OCI-LY7 (cell line): Measurements from ENCODE around the gene DENND2D. TPM values are rescaled to one million over a fixed set of nuclear protein-coding genes. Genes with fewer than 3 reads are reported as not detected.

Experiments
- BruUV-seq: library from RNA; stranded (reverse); fragments of 400-500 nt; replicated peaks from 2 replicates; lab custom pipeline; 2021; lab: Mats Ljungman, UMichigan
- CTCF ChIA-PET: fragments of 300-600 bp; sonication (Branson Sonifier 250); formaldehyde crosslinking; loops from one replicate; lab custom pipeline; 2022; ENCODE audit warnings: antibody characterized with exemption; ENCODE audit not compliant: unreplicated experiment; lab: Charles Lee
- POLR2A ChIA-PET: fragments of 300-600 bp; sonication (Branson Sonifier 250); formaldehyde crosslinking; loops from one replicate; lab custom pipeline; 2022; ENCODE audit warnings: antibody characterized with exemption; lab: Charles Lee
- DNase-seq: peaks from one replicate; pipeline ENCODE4 v3.0.0-alpha.2; 2015; ENCODE audit warnings: low spot score
- H2AFZ ChIP-seq: fragments of 200-600 bp; sonication (generic), shearing (Covaris generic); 2 replicates; pipeline ENCODE4 v1.6.1; 2014; ENCODE audit warnings: mild to moderate bottlenecking, antibody characterized with exemption, low read length, moderate library complexity
- H3K27ac ChIP-seq: fragments of 200-600 bp; sonication (generic); 2 replicates; pipeline ENCODE4 v1.5.1; 2014; ENCODE audit warnings: mixed run types, low read depth, mild to moderate bottlenecking, moderate library complexity, low read length, inconsistent platforms; ENCODE audit not compliant: poor library complexity, severe bottlenecking
- H3K36me3 ChIP-seq: fragments of 200-600 bp; sonication (generic); 2 replicates; pipeline ENCODE4 v1.6.1; 2014; ENCODE audit warnings: mild to moderate bottlenecking, antibody characterized with exemption, low read length, moderate library complexity, mixed read lengths; ENCODE audit not compliant: insufficient read depth
- H3K4me1 ChIP-seq: fragments of 200-600 bp; sonication (generic); 2 replicates; pipeline ENCODE4 v1.5.1; 2014; ENCODE audit warnings: mild to moderate bottlenecking, low read length; ENCODE audit not compliant: insufficient read depth, poor library complexity, severe bottlenecking
- H3K4me2 ChIP-seq: fragments of 200-600 bp; sonication (generic); 2 replicates; pipeline ENCODE4 v1.6.1; 2014; ENCODE audit warnings: mild to moderate bottlenecking, low read length
- H3K4me3 ChIP-seq: fragments of 200-600 bp; sonication (generic); 2 replicates; pipeline ENCODE4 v1.5.1; 2014; ENCODE audit warnings: mild to moderate bottlenecking, low read depth, low read length; ENCODE audit not compliant: poor library complexity, severe bottlenecking
- H3K79me2 ChIP-seq: fragments of 200-600 bp; sonication (generic); 2 replicates; pipeline ENCODE4 v1.6.1; 2016; ENCODE audit warnings: low read depth, mild to moderate bottlenecking, low read length, moderate library complexity, mixed read lengths; ENCODE audit not compliant: insufficient read depth
- H3K9me2 ChIP-seq: fragments of 200-600 bp; sonication (generic); 2 replicates; pipeline ENCODE4 v1.6.1; 2016; ENCODE audit warnings: mild to moderate bottlenecking, low read length, mixed read lengths; ENCODE audit not compliant: insufficient read depth
- H3K9me3 ChIP-seq: fragments of 200-600 bp; sonication (generic); 2 replicates; pipeline ENCODE4 v1.6.1; 2014; ENCODE audit warnings: mild to moderate bottlenecking, mixed run types, low read length, mixed read lengths
- H4K20me1 ChIP-seq: fragments of 200-600 bp; sonication (generic); 2 replicates; pipeline ENCODE4 v1.6.1; 2014; ENCODE audit warnings: mild to moderate bottlenecking, antibody characterized with exemption, low read length, moderate library complexity, mixed read lengths; ENCODE audit not compliant: insufficient read depth
- EZH2phosphoT487 ChIP-seq: fragments of 200-600 bp; sonication (generic); IDR thresholded peaks from 2 replicates; pipeline ENCODE4 v1.6.1; 2018; ENCODE audit warnings: low read depth, borderline replicate concordance, mild to moderate bottlenecking, mixed run types, antibody characterized with exemption, low read length, moderate library complexity, mixed read lengths
- intact Hi-C: fragments of 100-400 bp; cut with micrococcal nuclease; formaldehyde crosslinking; loops from one replicate; pipeline ENCODE4 v1.10.0; 2022; ENCODE audit not compliant: unreplicated experiment
- total RNA-seq, 2 experiments: library from RNA; depleted of rRNA in 1 of 2; stranded (reverse); fragments of >200 nt in 1 of 2; shearing (Covaris generic) in 1 of 2; gene quantifications; 2 replicates each; pipeline ENCODE4 v1.2.3, GENCODE V29; 2014 to 2022
- TF ChIP-seq, protein P1 (sequence below): fragments of 200-600 bp; sonication (generic); conservative IDR thresholded peaks from 2 replicates; pipeline ENCODE4 v1.5.1; 2014; ENCODE audit warnings: mild to moderate bottlenecking, antibody characterized with exemption, low read length, moderate library complexity, mixed read lengths

Gene DENND2D
- total RNA-seq, 2 experiments from 2014 or later = 9.8 to 39.9 TPM

DNA sequence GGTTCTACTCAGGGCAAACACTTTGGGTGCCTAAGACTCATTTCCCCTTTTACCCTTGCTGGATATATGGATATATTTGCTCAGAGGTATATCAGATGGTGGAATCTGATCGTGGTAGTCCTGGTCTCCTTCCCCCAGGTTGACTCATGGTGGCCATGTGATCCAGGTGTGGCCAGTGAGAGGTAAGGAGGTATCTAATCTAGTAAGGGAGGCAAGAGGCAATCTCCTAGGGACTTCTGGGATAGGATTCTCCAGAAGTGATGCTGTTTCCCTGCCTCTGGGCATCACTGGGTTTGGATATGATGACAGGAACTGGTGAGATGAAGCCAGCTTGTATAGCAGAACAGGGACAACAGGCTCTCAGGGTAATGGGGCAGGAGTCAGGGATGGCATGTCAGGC, 8.5 kb upstream of the DENND2D start:
- intact Hi-C loops = no loop called here
- BruUV-seq = no TSS peak
- TF ChIP-seq, protein P1, sequence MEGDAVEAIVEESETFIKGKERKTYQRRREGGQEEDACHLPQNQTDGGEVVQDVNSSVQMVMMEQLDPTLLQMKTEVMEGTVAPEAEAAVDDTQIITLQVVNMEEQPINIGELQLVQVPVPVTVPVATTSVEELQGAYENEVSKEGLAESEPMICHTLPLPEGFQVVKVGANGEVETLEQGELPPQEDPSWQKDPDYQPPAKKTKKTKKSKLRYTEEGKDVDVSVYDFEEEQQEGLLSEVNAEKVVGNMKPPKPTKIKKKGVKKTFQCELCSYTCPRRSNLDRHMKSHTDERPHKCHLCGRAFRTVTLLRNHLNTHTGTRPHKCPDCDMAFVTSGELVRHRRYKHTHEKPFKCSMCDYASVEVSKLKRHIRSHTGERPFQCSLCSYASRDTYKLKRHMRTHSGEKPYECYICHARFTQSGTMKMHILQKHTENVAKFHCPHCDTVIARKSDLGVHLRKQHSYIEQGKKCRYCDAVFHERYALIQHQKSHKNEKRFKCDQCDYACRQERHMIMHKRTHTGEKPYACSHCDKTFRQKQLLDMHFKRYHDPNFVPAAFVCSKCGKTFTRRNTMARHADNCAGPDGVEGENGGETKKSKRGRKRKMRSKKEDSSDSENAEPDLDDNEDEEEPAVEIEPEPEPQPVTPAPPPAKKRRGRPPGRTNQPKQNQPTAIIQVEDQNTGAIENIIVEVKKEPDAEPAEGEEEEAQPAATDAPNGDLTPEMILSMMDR = no peak
- no peaks in the 10 kb centered on the region for H3K9me2 ChIP-seq
- no peaks in the 10 kb centered on the region for H4K20me1 ChIP-seq
- DNase-seq = no peak
- no peaks in the 10 kb centered on the region for H3K36me3 ChIP-seq
- ChIA-PET CTCF (no interaction called here), POLR2A (interaction anchor here (0.6 kb wide), 1 partner anchor 12 kb away, joined by 4 read pairs; no protein-coding TSS in a partner anchor)
- no peak overlapping the region for H3K4me2 ChIP-seq
- no peak overlapping the region for H3K4me3 ChIP-seq
- H2AFZ ChIP-seq = no peak overlapping the region
- H3K9me3 ChIP-seq = no peaks in the 10 kb centered on the region
- H3K4me1 ChIP-seq = peaks cover 39% of the 10 kb centered on the region
- H3K27ac ChIP-seq = no peak overlapping the region
- H3K79me2 ChIP-seq = no peaks in the 10 kb centered on the region

- no peaks in the 10 kb centered on the region for H3K9me3 ChIP-seq
- ChIA-PET POLR2A (interaction anchor here (0.9 to 1.3 kb wide), 2 partner anchors 8 to 9 kb away, joined by 3 to 5 read pairs; no protein-coding TSS in a partner anchor), CTCF (no interaction called here)
- H3K4me3 ChIP-seq = no peak overlapping the region
- peaks cover 7% of the 10 kb centered on the region; the same call in 1 of the 2 replicates for H3K79me2 ChIP-seq
- H3K27ac ChIP-seq = peak overlapping the region; percentile 67
- peaks cover 54% of the 10 kb centered on the region for H3K4me1 ChIP-seq
- H3K9me2 ChIP-seq = no peaks in the 10 kb centered on the region
- no peaks in the 10 kb centered on the region for H4K20me1 ChIP-seq
- no peak for DNase-seq
- TF ChIP-seq, protein P1 = no peak
- TF ChIP-seq EZH2phosphoT487 = no peak
- intact Hi-C loops = loop anchor here (2.0 kb wide), 1 partner anchor 15 kb away; no protein-coding TSS in a partner anchor
- no peaks in the 10 kb centered on the region for H3K36me3 ChIP-seq
- peak overlapping the region; percentile 66; the same call in 1 of the 2 replicates for H2AFZ ChIP-seq
- no TSS peak for BruUV-seq
- H3K4me2 ChIP-seq = peak overlapping the region; percentile 98; the same call in 1 of the 2 replicates
These were observed 5.2 kb upstream of the DENND2D start for GRCh38 chr1:111205714-111206050.

DNA sequence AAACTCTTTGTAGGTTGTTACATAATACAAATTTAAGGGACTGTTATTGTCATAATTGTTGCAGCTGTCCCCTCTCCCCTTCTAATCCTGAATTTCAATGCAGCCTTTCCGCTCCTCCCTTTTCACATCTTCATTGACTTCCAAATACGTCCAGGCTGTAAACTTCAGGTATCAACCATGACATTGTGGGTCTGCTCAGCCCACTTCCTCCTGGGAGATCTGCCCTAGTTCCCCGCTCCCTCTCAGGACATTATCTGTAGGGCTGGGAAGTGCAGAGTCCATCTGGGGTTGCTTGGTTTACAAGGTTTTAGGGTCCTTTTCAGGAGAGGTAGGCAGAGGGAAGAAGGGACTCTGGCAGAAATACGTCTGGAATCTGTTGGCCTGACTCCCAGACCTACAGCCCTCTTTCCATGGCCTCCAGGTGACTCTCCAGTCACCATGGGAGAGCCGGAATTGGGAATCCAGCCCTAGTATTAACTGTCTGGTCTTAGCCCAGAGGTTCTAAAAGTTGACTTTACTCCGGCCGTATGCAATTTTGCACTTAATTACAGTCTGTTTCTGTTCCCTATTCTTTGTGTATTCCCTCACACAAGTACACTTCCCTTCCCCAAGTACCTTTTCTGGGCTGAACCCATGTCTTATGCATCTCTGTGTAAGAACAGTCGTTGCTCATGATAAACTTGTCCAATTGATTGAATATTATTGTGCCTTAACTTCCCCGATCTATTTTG, 4.7 kb upstream of the DENND2D start:
- H3K79me2 ChIP-seq = peaks cover 7% of the 10 kb centered on the region; the same call in 1 of the 2 replicates
- no peaks in the 10 kb centered on the region for H3K9me2 ChIP-seq
- H3K9me3 ChIP-seq = no peaks in the 10 kb centered on the region
- H3K4me3 ChIP-seq = peak overlapping the region; percentile 70
- peak overlapping the region; percentile 66; the same call in 1 of the 2 replicates for H2AFZ ChIP-seq
- peak overlapping the region; percentile 98 for H3K4me2 ChIP-seq
- peaks cover 59% of the 10 kb centered on the region for H3K4me1 ChIP-seq
- DNase-seq = no peak
- TF ChIP-seq, protein P1 = no peak
- TF ChIP-seq EZH2phosphoT487 = no peak
- intact Hi-C loops = loop anchor here (2.0 to 5.0 kb wide), 2 partner anchors 16 to 63 kb away; partner anchors contain the start of genes CEPT1 and DRAM2
- POLR2A ChIA-PET = no interaction called here
- peak overlapping the region; percentile 67 for H3K27ac ChIP-seq
- no peaks in the 10 kb centered on the region for H4K20me1 ChIP-seq
- CTCF ChIA-PET = no interaction called here
- BruUV-seq = no TSS peak
- no peaks in the 10 kb centered on the region for H3K36me3 ChIP-seq
